A549 (cell line): ENCODE results near the gene JARID2. TPM values are rescaled to one million over a fixed set of nuclear protein-coding genes. Genes with fewer than 3 reads are reported as not detected.

Source experiments
- ATAC-seq, 2 experiments: fragments of 200-7000 bp in 1 of 2; fragments of >200 bp in 1 of 2; cut with Nextera tagmentation in 1 of 2; cut with Tn5 transposase in 1 of 2; 3 replicates each; pipeline versions ENCODE4 v1.8.0 to v1.9.1; 2018 to 2020; ENCODE audit warnings: mild to moderate bottlenecking in 1 of 2, moderate library complexity in 1 of 2
- CTCF ChIA-PET: fragments of 300-600 bp; sonication (Branson Sonifier 250); formaldehyde crosslinking; extraction: SDS; loops from one replicate; lab custom pipeline; 2021; ENCODE audit warnings: antibody characterized with exemption, inconsistent platforms; lab: Yijun Ruan, JAX
- POLR2A ChIA-PET: fragments of 350-600 bp; formaldehyde crosslinking; extraction: SDS; loops from one replicate; lab custom pipeline; 2021; ENCODE audit warnings: antibody characterized with exemption, inconsistent platforms; lab: Yijun Ruan, JAX
- DNase-seq, 2 experiments: peaks; one replicate each; pipeline versions ENCODE4 v3.0.0 to v3.0.0-alpha.2; 2011 to 2016; ENCODE audit warnings: low read depth in 1 of 2, low spot score in 1 of 2
- FAIRE-seq: peaks from 2 replicates; lab custom pipeline; 2011; peaks lifted over from hg19 to GRCh38; lab: Jason Lieb, UNC
- H3K27ac ChIP-seq, 2 experiments: fragments of >200 bp; sonication (Bioruptor Twin); formaldehyde crosslinking; 3 replicates each; pipeline ENCODE4 v1.5.1; 2016 to 2017
- H3K4me1 ChIP-seq: fragments of >200 bp; sonication (Bioruptor Twin); formaldehyde crosslinking; 3 replicates; pipeline ENCODE4 v1.6.1; 2016
- H3K4me2 ChIP-seq: fragments of >200 bp; sonication (Bioruptor Twin); formaldehyde crosslinking; 3 replicates; pipeline ENCODE4 v1.6.1; 2016
- H3K4me3 ChIP-seq: fragments of >200 bp; sonication (Bioruptor Twin); formaldehyde crosslinking; 3 replicates; pipeline ENCODE4 v1.5.1; 2016
- H3K9me3 ChIP-seq: fragments of >200 bp; sonication (Bioruptor Twin); formaldehyde crosslinking; 3 replicates; pipeline ENCODE4 v1.6.1; 2016
- CBX2 ChIP-seq: fragments of 200-600 bp; sonication (generic); IDR thresholded peaks from 2 replicates; pipeline ENCODE4 v1.6.1; 2016; ENCODE audit warnings: low read depth, mild to moderate bottlenecking, borderline replicate concordance
- CBX8 ChIP-seq: fragments of 200-600 bp; sonication (generic); IDR thresholded peaks from 2 replicates; pipeline ENCODE4 v1.6.1; 2016
- CHD2 ChIP-seq: fragments of 150-350 bp; IDR thresholded peaks from 2 replicates; pipeline ENCODE4 v1.6.1; 2014; ENCODE audit warnings: low read length; ENCODE audit not compliant: partially characterized antibody
- CHD4 ChIP-seq: fragments of 200-600 bp; sonication (generic); IDR thresholded peaks from 2 replicates; pipeline ENCODE4 v1.6.1; 2016; ENCODE audit warnings: antibody characterized with exemption, mild to moderate bottlenecking, borderline replicate concordance
- EHF ChIP-seq: fragments of 250-450 bp; sonication (Bioruptor Pico); IDR thresholded peaks from 2 replicates; pipeline ENCODE4 v1.5.0; 2020; ENCODE audit warnings: mild to moderate bottlenecking
- ELK1 ChIP-seq: fragments of 150-350 bp; IDR thresholded peaks from 2 replicates; pipeline ENCODE4 v1.6.1; 2014; ENCODE audit warnings: low read depth, mild to moderate bottlenecking, low read length
- FOSB ChIP-seq: fragments of 250-450 bp; sonication (Bioruptor Pico); IDR thresholded peaks from 2 replicates; pipeline ENCODE4 v1.5.0; 2020; ENCODE audit warnings: mild to moderate bottlenecking, moderate library complexity
- FOSL2 ChIP-seq, 2 experiments: fragments of 450-650 bp in 1 of 2; fragments of >200 bp in 1 of 2; sonication (Bioruptor Twin) in 1 of 2; formaldehyde crosslinking; IDR thresholded peaks; 2 replicates each; pipeline versions ENCODE4 v1.5.0 to v1.6.1; 2016 to 2020; ENCODE audit warnings: mild to moderate bottlenecking in 1 of 2, moderate library complexity in 1 of 2
- FOXS1 ChIP-seq: fragments of 250-450 bp; sonication (Bioruptor Pico); IDR thresholded peaks from 2 replicates; pipeline ENCODE4 v1.5.0; 2020; ENCODE audit warnings: mild to moderate bottlenecking, moderate library complexity
- HDAC2 ChIP-seq: fragments of 200-600 bp; sonication (generic); IDR thresholded peaks from 2 replicates; pipeline ENCODE4 v1.6.1; 2016
- HMGXB4 ChIP-seq: fragments of 250-450 bp; sonication (Bioruptor Pico); IDR thresholded peaks from 2 replicates; pipeline ENCODE4 v1.5.0; 2021; ENCODE audit warnings: mild to moderate bottlenecking, moderate library complexity, borderline replicate concordance
- KDM5A ChIP-seq: fragments of 200-600 bp; sonication (generic); IDR thresholded peaks from 2 replicates; pipeline ENCODE4 v1.6.1; 2016; ENCODE audit warnings: antibody characterized with exemption, mild to moderate bottlenecking
- MAFK ChIP-seq: fragments of 450-650 bp; IDR thresholded peaks from 2 replicates; pipeline ENCODE4 v1.6.1; 2014; ENCODE audit not compliant: partially characterized antibody
- PHF8 ChIP-seq: fragments of 200-600 bp; sonication (generic); IDR thresholded peaks from 2 replicates; pipeline ENCODE4 v1.6.1; 2016; ENCODE audit warnings: low read depth, mild to moderate bottlenecking, antibody characterized with exemption, moderate library complexity, borderline replicate concordance
- RARB ChIP-seq: fragments of 250-450 bp; sonication (Bioruptor Pico); IDR thresholded peaks from 2 replicates; pipeline ENCODE4 v1.8.0; 2021; ENCODE audit warnings: mild to moderate bottlenecking, moderate library complexity
- RCOR1 ChIP-seq: fragments of 150-350 bp; IDR thresholded peaks from 2 replicates; pipeline ENCODE4 v1.6.1; 2014; ENCODE audit warnings: antibody characterized with exemption, low read length, low read depth
- SMC3 ChIP-seq: fragments of >200 bp; sonication (Bioruptor Twin); formaldehyde crosslinking; IDR thresholded peaks from 3 replicates; pipeline ENCODE4 v1.6.1; 2018; ENCODE audit warnings: inconsistent platforms
- USF2 ChIP-seq: fragments of 450-650 bp; IDR thresholded peaks from 2 replicates; pipeline ENCODE4 v1.6.1; 2014; ENCODE audit warnings: antibody characterized with exemption
- ZFP36 ChIP-seq: fragments of 450-650 bp; IDR thresholded peaks from 2 replicates; pipeline ENCODE4 v1.6.1; 2014; ENCODE audit warnings: borderline replicate concordance; ENCODE audit not compliant: partially characterized antibody
- WGBS: methylation state at CpG from one replicate; pipeline ENCODE4 v1.1.6; 2017; ENCODE audit errors: missing lambda C conversion rate; 5-methylcytosine and 5-hydroxymethylcytosine counted together
- polyA plus RNA-seq, 4 experiments: library from polyadenylated mRNA; depleted of rRNA in 3 of 4; stranded (reverse); fragments of >200 nt; fragmentation: RNase III in 1 of 4; extraction: RNeasy Plus Mini Kit Qiagen cat#74134 plus additional on column Dnase treatment in 1 of 4; gene quantifications; 2 replicates in 3 of 4; 3 replicates in 1 of 4; pipeline ENCODE4 v1.2.3, GENCODE V29; 2011 to 2017
- TF ChIP-seq, protein P1 (sequence below): IDR thresholded peaks from 2 replicates; pipeline ENCODE4 v1.6.1; 2012; ENCODE audit warnings: low read depth, borderline replicate concordance

JARID2 gene
- polyA plus RNA-seq, 2 of the 4 experiments (the other 2 are of a cell fraction), result 7.8 to 8.3 TPM

DNA sequence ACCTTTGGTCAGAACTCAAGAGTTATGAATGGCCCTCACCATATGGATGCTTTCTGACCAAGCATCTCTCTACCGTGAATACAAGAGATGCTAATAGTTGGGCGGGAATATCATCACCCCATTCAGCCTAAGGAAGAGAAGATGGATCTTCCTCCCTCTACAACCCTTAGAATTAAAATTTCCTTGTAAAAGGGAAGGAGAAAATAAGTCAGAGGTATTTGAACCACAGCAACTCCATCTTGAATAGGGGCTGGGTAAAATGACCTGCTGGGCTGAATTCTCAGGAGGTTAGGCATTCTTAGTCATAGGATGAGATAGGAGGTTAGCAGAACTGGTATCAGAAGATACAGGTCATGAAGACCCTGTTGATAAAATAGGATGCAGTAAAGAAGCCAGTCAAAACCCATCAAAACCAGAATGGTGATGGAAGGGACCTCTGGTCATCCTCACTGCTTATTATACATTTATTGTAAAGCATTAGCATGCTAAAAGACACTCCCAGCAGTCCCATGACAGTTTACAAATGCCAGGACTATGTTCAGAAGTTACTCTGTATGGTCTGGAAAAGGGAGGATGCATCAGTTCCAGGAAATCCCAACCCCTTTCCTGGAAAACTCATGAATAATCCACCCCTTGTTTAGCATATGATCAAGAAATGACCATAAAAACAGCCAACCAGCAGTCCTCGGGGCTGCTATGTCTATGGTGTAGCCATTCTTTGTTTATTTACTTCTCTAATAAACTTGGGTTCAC, 315.8 kb downstream of the JARID2 start:
- WGBS, result 94% methylated on average over 3 of the region's 3 CpGs
- CTCF ChIA-PET, result no interaction called here
- TF ChIP-seq PHF8 (no peak), CHD2 (no peak), CHD4 (no peak), RCOR1 (no peak), EHF (no peak), ZFP36 (no peak), FOSL2 (IDR thresholded peaks at IDR 0.05) (no peak), FOSL2 (CRISPR knock-in tag; IDR thresholded peaks at IDR 0.05) (no peak), HDAC2 (no peak)

DNA sequence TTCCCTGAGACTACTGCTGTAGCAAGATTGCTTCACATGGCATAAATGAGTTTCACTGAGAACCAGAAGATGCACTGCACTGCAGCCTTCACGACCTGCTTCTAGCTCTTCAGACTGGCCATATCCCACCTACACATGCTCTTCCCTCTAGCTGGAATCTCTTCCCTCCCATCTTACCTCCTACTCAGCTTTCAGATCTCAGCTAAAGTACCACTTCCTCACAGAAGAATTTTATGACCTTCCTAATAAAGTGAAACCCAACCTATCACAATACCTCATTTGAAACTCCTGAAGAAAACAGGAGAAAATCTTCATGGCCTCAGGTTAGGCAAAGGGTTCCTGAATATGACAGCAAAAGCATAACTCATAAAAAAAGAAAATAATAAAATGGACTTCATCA, 317.1 kb downstream of the JARID2 start:
- TF ChIP-seq CBX2 (no peak), CHD2 (no peak), USF2 (no peak)
- TF ChIP-seq, all 56 proteins: peak for 0
- Histone ChIP-seq H3K4me1 (no peaks in the 10 kb centered on the region), H3K27ac (no peak overlapping the region), H3K4me3 (no peak overlapping the region), H3K4me2 (no peak overlapping the region), H3K9me3 (no peaks in the 10 kb centered on the region)
- ChIA-PET POLR2A (no interaction called here), CTCF (no interaction called here)
- FAIRE-seq (no peak), ATAC-seq (no peak), DNase-seq (no peak)
- WGBS, result 56% methylated on average over 1 of the region's 1 CpG

More for the DNA sequence above, 315.8 kb downstream of the JARID2 start:
- ATAC-seq, result no peak
- H3K4me2 ChIP-seq, result no peak overlapping the region
- no peak overlapping the region for H3K27ac ChIP-seq
- no peaks in the 10 kb centered on the region for H3K4me1 ChIP-seq
- no peak overlapping the region for H3K4me3 ChIP-seq
- POLR2A ChIA-PET, result no interaction called here
- no peak for FAIRE-seq
- DNase-seq, result no peak
- H3K9me3 ChIP-seq, result no peaks in the 10 kb centered on the region

DNA sequence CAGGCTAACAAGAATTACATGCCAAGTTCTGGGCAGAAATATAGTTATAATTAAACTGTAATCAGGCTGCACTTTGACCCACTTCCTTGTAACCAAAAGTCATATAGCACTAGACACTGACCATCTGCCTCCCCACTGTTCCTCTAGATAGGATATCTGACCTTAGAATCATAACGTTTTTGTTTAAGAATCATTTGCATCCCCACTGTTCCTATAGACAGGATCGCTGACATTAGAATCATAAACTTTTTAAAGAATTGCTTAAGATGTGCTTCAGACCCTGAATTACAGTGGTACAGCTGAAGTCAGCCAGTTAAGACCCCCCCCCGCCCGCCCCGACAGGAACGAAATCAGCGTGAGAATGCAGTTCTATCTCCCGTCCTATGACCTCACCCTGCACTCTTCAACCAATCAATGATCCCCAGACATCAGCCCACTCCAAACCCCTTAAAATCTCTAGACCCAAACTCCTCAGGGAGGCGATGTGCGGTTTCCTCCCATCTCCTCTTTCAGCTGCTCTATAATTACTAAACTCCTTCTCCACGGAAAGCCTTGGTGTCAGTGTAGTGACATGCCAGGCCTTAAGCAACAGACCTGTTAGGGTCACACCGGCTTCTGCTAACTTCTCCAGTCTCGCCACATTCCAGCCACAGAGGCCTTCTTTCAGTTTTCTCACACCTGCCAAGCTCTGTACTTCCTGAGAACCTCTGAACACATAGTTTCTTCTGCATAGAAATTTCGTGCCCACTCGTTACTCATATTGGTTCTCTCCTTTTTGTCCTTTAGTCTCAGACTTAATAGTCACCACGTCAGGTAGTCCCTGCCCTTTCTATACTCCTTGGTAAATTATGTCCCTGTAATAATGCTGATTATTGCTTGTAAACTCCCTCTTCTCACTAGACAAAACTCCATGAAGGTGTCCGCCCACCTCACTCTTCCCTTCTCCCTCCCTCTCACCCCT, 323.4 kb downstream of the JARID2 start:
- DNase-seq, result no peak
- ATAC-seq, result no peak
- no peaks in the 10 kb centered on the region for H3K9me3 ChIP-seq
- ChIA-PET CTCF (no interaction called here), POLR2A (no interaction called here)
- H3K4me2 ChIP-seq, result no peak overlapping the region
- WGBS, result 92% methylated on average over 12 of the region's 17 CpGs
- TF ChIP-seq CBX8 (no peak), MAFK (no peak), FOXS1 (CRISPR knock-in tag) (no peak), ELK1 (no peak), RARB (CRISPR knock-in tag) (no peak), ZFP36 (no peak), FOSB (CRISPR knock-in tag) (no peak), SMC3 (no peak), HMGXB4 (CRISPR knock-in tag) (no peak), KDM5A (no peak)
- TF ChIP-seq, protein P1, sequence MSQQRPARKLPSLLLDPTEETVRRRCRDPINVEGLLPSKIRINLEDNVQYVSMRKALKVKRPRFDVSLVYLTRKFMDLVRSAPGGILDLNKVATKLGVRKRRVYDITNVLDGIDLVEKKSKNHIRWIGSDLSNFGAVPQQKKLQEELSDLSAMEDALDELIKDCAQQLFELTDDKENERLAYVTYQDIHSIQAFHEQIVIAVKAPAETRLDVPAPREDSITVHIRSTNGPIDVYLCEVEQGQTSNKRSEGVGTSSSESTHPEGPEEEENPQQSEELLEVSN, result no peak
- FAIRE-seq, result no peak
- H3K4me3 ChIP-seq, result no peak overlapping the region
- no peak overlapping the region for H3K27ac ChIP-seq
- no peaks in the 10 kb centered on the region for H3K4me1 ChIP-seq
